ENCODE measurements around the gene TTC28. TPM values are rescaled to one million over a fixed set of nuclear protein-coding genes. Genes with fewer than 3 reads are reported as not detected.

TTC28 gene
- total and polyA plus RNA-seq, 2 donors (not counting 1 experiment from before 2014, with no cell fraction given) = 8.2 to 31.4 TPM

DNA sequence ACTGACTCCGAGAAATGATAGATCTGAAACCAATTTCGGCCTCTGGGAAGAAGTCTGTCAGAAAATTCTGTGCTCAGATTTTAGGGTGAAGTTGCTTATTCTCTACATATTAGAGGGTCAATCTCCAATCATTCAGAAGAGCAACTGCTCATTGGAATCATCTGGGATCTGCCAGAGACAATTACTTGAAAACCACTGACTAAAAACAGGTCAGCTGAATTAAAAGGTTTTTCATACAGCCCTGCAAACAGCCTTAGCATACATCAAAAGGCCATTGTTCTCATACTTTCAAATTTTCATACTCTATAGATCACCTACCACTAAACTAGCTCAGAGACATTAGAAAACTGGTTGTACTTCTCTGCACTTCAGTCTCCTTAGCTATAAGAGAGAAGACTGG, 470.9 kb downstream of the TTC28 start:
- Histone ChIP-seq H3K36me3 (ENCODE audit: control insufficient read depth, insufficient read depth, low read length) (no peaks in the 10 kb centered on the region), H3K27me3 (ENCODE audit: control insufficient read depth, insufficient read depth, low read length) (no peaks in the 10 kb centered on the region), H2AFZ (ENCODE audit: low read length) (no peak overlapping the region), H3K9ac (ENCODE audit: insufficient read depth, low read length) (no peak overlapping the region), H3K4me3 (replicated peaks in 1 of 4; ENCODE audit: control extremely low read depth in 1 of 4, insufficient read depth in 1 of 4, low read depth in 3 of 4, low read length in 4 of 4) (no peak overlapping the region), H4K20me1 (ENCODE audit: control insufficient read depth, extremely low read depth, insufficient read depth, low read length) (no peaks in the 10 kb centered on the region), H3K4me2 (ENCODE audit: extremely low read depth, insufficient read depth, low read length) (no peak overlapping the region), H3K27ac (ENCODE audit: insufficient read depth, low read length) (no peak overlapping the region), H3K79me2 (ENCODE audit: control insufficient read depth, insufficient read depth, low read length) (no peaks in the 10 kb centered on the region), H3K9me3 (ENCODE audit: control insufficient read depth, insufficient read depth, low read depth, low read length) (no peaks in the 10 kb centered on the region), H3K4me1 (ENCODE audit: control insufficient read depth, extremely low read depth, insufficient read depth, low read length) (no peaks in the 10 kb centered on the region)
- DNase-seq (ENCODE audit: low read depth in 2 of 2) = no peak
- TF ChIP-seq CTCF (conservative IDR thresholded peaks at IDR 0.05 in 1 of 2, IDR thresholded peaks at IDR 0.05 in 1 of 2; ENCODE audit: low read depth in 1 of 2, low read length in 2 of 2) (no peak), EZH2 (IDR thresholded peaks at IDR 0.05; ENCODE audit: low read length, missing control alignments) (no peak)

- DNase-seq (ENCODE audit: low read depth in 2 of 2) = peak in 1 of 2 donors; percentile 77
- no peak for TF ChIP-seq EZH2 (IDR thresholded peaks at IDR 0.05; ENCODE audit: low read length, missing control alignments)
- TF ChIP-seq CTCF (conservative IDR thresholded peaks at IDR 0.05 in 1 of 2, IDR thresholded peaks at IDR 0.05 in 1 of 2; ENCODE audit: low read depth in 1 of 2, low read length in 2 of 2) = no peak
Measured at GRCh38 chr22:28208036-28208435, 471.6 kb downstream of the TTC28 start.

GRCh38 chr22:28207281-28208030, 472.2 kb downstream of the TTC28 start:
- no peak overlapping the region for H2AFZ ChIP-seq (ENCODE audit: low read length)
- TF ChIP-seq CTCF (conservative IDR thresholded peaks at IDR 0.05 in 1 of 2, IDR thresholded peaks at IDR 0.05 in 1 of 2; ENCODE audit: low read depth in 1 of 2, low read length in 2 of 2) (no peak), EZH2 (IDR thresholded peaks at IDR 0.05; ENCODE audit: low read length, missing control alignments) (no peak)
- H3K4me2 ChIP-seq (ENCODE audit: extremely low read depth, insufficient read depth, low read length) = no peak overlapping the region
- no peaks in the 10 kb centered on the region for H3K9me3 ChIP-seq (ENCODE audit: control insufficient read depth, insufficient read depth, low read depth, low read length)
- no peak overlapping the region for H3K9ac ChIP-seq (ENCODE audit: insufficient read depth, low read length)
- H4K20me1 ChIP-seq (ENCODE audit: control insufficient read depth, extremely low read depth, insufficient read depth, low read length) = no peaks in the 10 kb centered on the region
- DNase-seq (ENCODE audit: low read depth in 2 of 2) = peak in 1 of 2 donors; percentile 80
- no peaks in the 10 kb centered on the region for H3K36me3 ChIP-seq (ENCODE audit: control insufficient read depth, insufficient read depth, low read length)
- H3K4me1 ChIP-seq (ENCODE audit: control insufficient read depth, extremely low read depth, insufficient read depth, low read length) = no peaks in the 10 kb centered on the region
- H3K27ac ChIP-seq (ENCODE audit: insufficient read depth, low read length) = no peak overlapping the region
- no peaks in the 10 kb centered on the region for H3K79me2 ChIP-seq (ENCODE audit: control insufficient read depth, insufficient read depth, low read length)
- no peaks in the 10 kb centered on the region for H3K27me3 ChIP-seq (ENCODE audit: control insufficient read depth, insufficient read depth, low read length)
- H3K4me3 ChIP-seq (replicated peaks in 1 of 4; ENCODE audit: control extremely low read depth in 1 of 4, insufficient read depth in 1 of 4, low read depth in 3 of 4, low read length in 4 of 4) = no peak overlapping the region

More at GRCh38 chr22:28208036-28208435, 471.6 kb downstream of the TTC28 start:
- no peak overlapping the region for H3K4me2 ChIP-seq (ENCODE audit: extremely low read depth, insufficient read depth, low read length)
- H3K27ac ChIP-seq (ENCODE audit: insufficient read depth, low read length) = no peak overlapping the region
- H3K4me1 ChIP-seq (ENCODE audit: control insufficient read depth, extremely low read depth, insufficient read depth, low read length) = no peaks in the 10 kb centered on the region
- no peaks in the 10 kb centered on the region for H4K20me1 ChIP-seq (ENCODE audit: control insufficient read depth, extremely low read depth, insufficient read depth, low read length)
- H3K9me3 ChIP-seq (ENCODE audit: control insufficient read depth, insufficient read depth, low read depth, low read length) = no peaks in the 10 kb centered on the region
- no peaks in the 10 kb centered on the region for H3K79me2 ChIP-seq (ENCODE audit: control insufficient read depth, insufficient read depth, low read length)
- no peak overlapping the region for H2AFZ ChIP-seq (ENCODE audit: low read length)
- H3K4me3 ChIP-seq (replicated peaks in 1 of 4; ENCODE audit: control extremely low read depth in 1 of 4, insufficient read depth in 1 of 4, low read depth in 3 of 4, low read length in 4 of 4) = no peak overlapping the region
- no peaks in the 10 kb centered on the region for H3K27me3 ChIP-seq (ENCODE audit: control insufficient read depth, insufficient read depth, low read length)
- no peaks in the 10 kb centered on the region for H3K36me3 ChIP-seq (ENCODE audit: control insufficient read depth, insufficient read depth, low read length)
- no peak overlapping the region for H3K9ac ChIP-seq (ENCODE audit: insufficient read depth, low read length)
